ENCODE results near the gene MRPS11.
"Not testable (repeated sequence)": the region's sequence is repeated elsewhere in the genome, so short reads cannot be mapped to it uniquely, and the experiment has no call there.

The MRPS11 gene

GRCh38 chr15:88493844-88494243 lies 26.3 kb downstream of the MRPS11 start:
- DNase-seq: no peak

- DNase-seq: no peak
Observed at GRCh38 chr15:88497109-88497765, 29.7 kb downstream of the MRPS11 start.

GRCh38 chr15:88498996-88499395 lies 31.5 kb downstream of the MRPS11 start:
- DNase-seq: no peak

GRCh38 chr15:88504445-88504844 lies 36.9 kb downstream of the MRPS11 start:
- no peak for DNase-seq

- DNase-seq: no peak
Observed at GRCh38 chr15:88505721-88506120, 38.2 kb downstream of the MRPS11 start.

DNA sequence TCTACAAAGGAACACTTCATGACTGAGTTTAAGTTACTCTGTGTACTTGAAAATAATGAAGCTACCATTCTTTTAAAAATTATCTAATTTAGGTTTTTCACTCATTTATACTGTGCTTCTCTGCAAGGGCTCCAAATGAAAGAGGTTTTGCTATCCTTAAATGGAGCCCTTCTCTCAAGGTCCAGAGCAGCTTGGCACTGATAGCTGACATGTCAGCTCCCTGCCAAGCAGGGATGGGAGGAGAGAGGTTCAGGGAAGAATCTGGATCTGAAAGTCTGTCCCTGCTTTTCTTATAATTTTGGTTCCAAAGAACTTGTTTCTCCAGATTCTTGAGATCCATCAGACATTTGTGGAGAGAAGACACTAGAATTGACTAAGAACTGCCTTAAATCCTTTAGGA lies 39.1 kb downstream of the MRPS11 start:
- DNase-seq: no peak

DNA sequence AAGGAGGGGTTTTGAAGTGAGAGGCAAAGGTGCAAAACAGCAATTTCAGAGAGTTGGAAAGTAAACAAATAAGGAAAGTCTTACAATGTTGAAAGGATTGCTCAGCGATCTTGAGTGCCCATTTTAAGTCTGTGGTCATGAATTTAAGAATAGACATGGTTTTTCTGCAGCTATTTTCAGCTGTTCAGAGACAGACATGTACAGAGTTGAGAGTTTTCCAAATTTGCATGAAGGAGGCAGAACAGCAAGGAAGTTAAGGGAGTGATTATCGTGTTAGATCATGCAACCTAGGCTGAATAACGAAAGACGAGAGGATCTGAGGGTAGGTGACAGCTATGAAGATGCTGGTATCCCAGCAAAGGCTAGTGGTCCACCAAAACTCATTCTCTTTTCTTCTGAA lies 41.8 kb downstream of the MRPS11 start:
- no peak for DNase-seq

DNA sequence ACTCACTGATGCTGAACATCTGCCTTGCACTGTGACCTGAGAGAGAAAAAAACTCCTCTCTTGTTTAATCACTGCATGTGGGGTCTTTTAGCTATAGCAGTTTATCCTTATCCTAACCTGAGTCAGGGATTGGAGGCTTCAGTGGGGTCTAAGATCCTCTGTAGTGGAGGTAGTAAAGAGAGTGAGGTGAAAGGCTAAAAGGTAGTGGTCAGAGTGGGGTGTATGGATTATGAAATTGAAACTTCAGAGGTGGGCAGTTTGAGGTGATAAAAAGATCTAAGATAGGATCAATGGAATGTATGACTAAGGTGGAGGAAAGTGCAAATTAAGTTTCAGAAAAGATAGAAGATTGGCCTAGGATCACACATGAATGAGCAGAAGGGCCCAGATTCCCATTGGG lies 42.5 kb downstream of the MRPS11 start:
- no peak for DNase-seq

- DNase-seq: no peak
Observed at GRCh38 chr15:88511161-88511560, 43.7 kb downstream of the MRPS11 start.

GRCh38 chr15:88512078-88512477 lies 44.6 kb downstream of the MRPS11 start:
- no peak for DNase-seq

GRCh38 chr15:88512601-88513000 lies 45.1 kb downstream of the MRPS11 start:
- no peak for DNase-seq

DNA sequence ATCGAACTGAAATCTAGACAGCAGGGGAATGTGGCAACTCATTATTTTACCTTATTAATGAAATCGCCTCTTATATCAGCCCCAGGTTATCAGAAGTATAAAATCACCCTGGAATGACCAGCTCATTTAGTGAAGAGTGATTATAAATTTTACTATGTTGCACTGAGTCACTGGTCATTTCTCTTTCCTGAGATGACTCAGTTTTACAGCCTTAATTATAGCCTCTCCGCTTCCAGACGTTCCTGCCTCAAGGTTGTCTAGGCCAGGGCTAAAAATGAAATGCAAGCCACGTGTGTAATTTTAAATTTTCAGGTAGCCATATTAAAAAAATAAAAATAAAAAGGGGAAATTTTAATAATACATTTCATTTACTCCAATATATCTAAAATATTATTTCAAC lies 45.7 kb downstream of the MRPS11 start:
- DNase-seq: no peak

DNA sequence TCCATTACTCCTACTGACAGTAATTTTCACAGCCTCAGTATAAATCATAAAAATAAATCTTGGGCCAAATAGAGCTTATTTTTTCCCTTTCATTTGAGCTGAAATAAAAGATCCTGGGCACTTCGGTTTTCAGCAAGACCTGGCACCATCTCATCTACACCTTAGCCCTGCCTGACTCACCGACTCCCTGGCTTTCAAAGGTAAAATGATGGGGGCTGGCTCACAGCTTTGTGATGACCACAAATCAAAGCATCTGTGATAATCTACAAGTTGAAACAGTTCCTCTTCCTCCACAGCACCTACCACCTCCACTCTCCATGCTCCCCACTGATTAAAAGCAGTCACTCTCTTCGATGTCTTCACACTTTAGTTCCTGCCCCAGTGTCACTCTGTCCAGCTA lies 51.4 kb downstream of the MRPS11 start:
- no peak for DNase-seq

DNA sequence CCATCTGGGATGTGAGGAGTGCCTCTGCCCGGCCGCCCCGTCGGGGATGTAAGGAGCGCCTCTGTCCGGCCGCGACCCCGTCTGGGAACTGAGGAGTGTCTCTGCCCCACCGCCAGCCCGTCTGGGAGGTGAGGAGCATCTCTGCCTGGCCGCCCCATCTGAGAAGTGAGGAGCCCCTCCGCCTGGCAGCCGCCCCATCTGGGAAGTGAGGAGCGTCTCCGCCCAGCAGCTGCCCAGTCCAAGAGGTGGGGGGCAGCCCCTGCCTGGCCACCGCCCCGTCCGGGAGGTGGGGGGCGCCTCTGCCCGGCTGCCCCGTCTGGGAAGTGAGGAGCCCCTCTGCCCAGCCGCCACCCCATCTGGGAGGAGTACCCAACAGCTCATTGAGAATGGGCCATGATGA lies 56.6 kb downstream of the MRPS11 start:
- not testable (repeated sequence) for DNase-seq

- no peak for DNase-seq
Observed at GRCh38 chr15:88525418-88525817, 57.9 kb downstream of the MRPS11 start.

- DNase-seq: no peak
Observed at GRCh38 chr15:88526247-88526879, 58.9 kb downstream of the MRPS11 start.

- no peak for DNase-seq
Observed at GRCh38 chr15:88529021-88529630, 61.6 kb downstream of the MRPS11 start.
